Activated CD4-positive, alpha-beta T cell treated with anti-CD3 and anti-CD28 coated beads for 36 hours (primary cell): ENCODE results near the gene PDCD1LG2. TPM values are rescaled to one million over a fixed set of nuclear protein-coding genes. Genes with fewer than 3 reads are reported as not detected.

Experiments
- ATAC-seq: fragments of 200-7000 bp; cut with Tn5 transposase; one replicate; pipeline ENCODE4 v1.10.0; 2021; ENCODE audit warnings: mild to moderate bottlenecking, moderate library complexity
- CTCF ChIA-PET: fragments of 350-600 bp; sonication (Branson Sonifier 250); formaldehyde crosslinking; loops from one replicate; lab custom pipeline; 2021; ENCODE audit warnings: antibody characterized with exemption; lab: Charles Lee
- POLR2A ChIA-PET: fragments of 350-600 bp; sonication (Branson Sonifier 250); formaldehyde crosslinking; loops from one replicate; lab custom pipeline; 2021; ENCODE audit warnings: antibody characterized with exemption, inconsistent platforms; lab: Charles Lee
- DNase-seq: peaks from one replicate; pipeline ENCODE4 v3.0.0-alpha.2; 2020
- H3K27ac Mint-ChIP-seq: one replicate; pipeline ENCODE4 v1.8.0; 2021; ENCODE audit warnings: mixed read lengths
- H3K27me3 Mint-ChIP-seq: one replicate; pipeline ENCODE4 v1.8.0; 2021; ENCODE audit warnings: mixed read lengths
- H3K36me3 Mint-ChIP-seq: one replicate; pipeline ENCODE4 v1.8.0; 2021; ENCODE audit warnings: low read depth, mixed read lengths
- H3K4me1 Mint-ChIP-seq: one replicate; pipeline ENCODE4 v1.8.0; 2021; ENCODE audit warnings: mixed read lengths
- H3K4me3 Mint-ChIP-seq: one replicate; pipeline ENCODE4 v1.8.0; 2021; ENCODE audit warnings: mild to moderate bottlenecking, moderate library complexity, mixed read lengths
- H3K9me3 Mint-ChIP-seq: one replicate; pipeline ENCODE4 v1.8.0; 2021; ENCODE audit warnings: low read depth, mixed read lengths
- intact Hi-C, 2 experiments: fragments of 100-400 bp; cut with DNase I in 1 of 2; cut with micrococcal nuclease in 1 of 2; formaldehyde crosslinking; loops; one replicate each; pipeline versions ENCODE4 v1.14.2 to v1.15.1; 2022 to 2024; cut with DNase I, micrococcal nuclease
- total RNA-seq, 2 experiments: library from RNA; stranded (reverse); gene quantifications; one replicate each; pipeline ENCODE4 v1.2.3, GENCODE V29; 2021

The PDCD1LG2 gene
- total RNA-seq, 2 experiments from 2014 or later: 0.43 to 0.81 TPM

- peak; percentile 52 for ATAC-seq
- intact Hi-C loops: loop anchor here (1.0 to 2.0 kb wide), 5 partner anchors 42 to 136 kb away; partner anchors contain the start of genes PDCD1LG2 (in 2 of the 2), CD274 (in 1 of the 2) and RIC1 (in 1 of the 2)
- ChIA-PET CTCF (interaction anchor here (0.6 to 4.0 kb wide), 12 partner anchors 16 to 157 kb away, joined by 3 to 22 read pairs (median 6); partner anchors contain the start of gene CD274), POLR2A (interaction anchor here (1.6 kb wide), 1 partner anchor 136 kb away, joined by 4 read pairs; the partner anchor contains the start of gene CD274)
- Mint-ChIP-seq H3K4me3 (peak overlapping the region; percentile 10), H3K9me3 (peaks cover 4% of the 10 kb centered on the region), H3K27ac (peak overlapping the region; percentile 92), H3K27me3 (no peaks in the 10 kb centered on the region), H3K36me3 (peaks cover 5% of the 10 kb centered on the region), H3K4me1 (peaks cover 59% of the 10 kb centered on the region)
- DNase-seq: peak; percentile 43
Measured at GRCh38 chr9:5586391-5586802, 76.1 kb downstream of the PDCD1LG2 start.

GRCh38 chr9:5587024-5587423, 76.7 kb downstream of the PDCD1LG2 start:
- POLR2A ChIA-PET: interaction anchor here (0.6 to 1.6 kb wide), 3 partner anchors 94 to 148 kb away, joined by 3 to 7 read pairs (median 4); partner anchors contain the start of gene CD274

GRCh38 chr9:5592231-5592630, 81.9 kb downstream of the PDCD1LG2 start:
- Mint-ChIP-seq H3K4me1 (peaks cover 35% of the 10 kb centered on the region), H3K4me3 (no peak overlapping the region)
- CTCF ChIA-PET: interaction anchor here (1.0 to 1.5 kb wide), 3 partner anchors 8 to 168 kb away, joined by 3 to 6 read pairs (median 4); no protein-coding TSS in a partner anchor

More at GRCh38 chr9:5587024-5587423, 76.7 kb downstream of the PDCD1LG2 start:
- intact Hi-C loops: loop anchor here (1.0 to 2.0 kb wide), 6 partner anchors 42 to 150 kb away; partner anchors contain the start of genes CD274 (in 1 of the 2), PDCD1LG2 (in 1 of the 2), PLGRKT (in 1 of the 2) and RIC1 (in 1 of the 2)
- Mint-ChIP-seq H3K36me3 (peaks cover 5% of the 10 kb centered on the region), H3K4me1 (peaks cover 56% of the 10 kb centered on the region), H3K4me3 (no peak overlapping the region), H3K9me3 (no peaks in the 10 kb centered on the region), H3K27me3 (no peaks in the 10 kb centered on the region), H3K27ac (peak overlapping the region; percentile 92)
- CTCF ChIA-PET: interaction anchor here (0.7 to 4.0 kb wide), 16 partner anchors 13 to 402 kb away, joined by 3 to 51 read pairs (median 6); partner anchors contain the start of genes CD274, INSL6 and PLGRKT
- ATAC-seq (peak; percentile 79), DNase-seq (peak; percentile 80)

GRCh38 chr9:5592904-5593303, 82.6 kb downstream of the PDCD1LG2 start:
- Mint-ChIP-seq H3K27ac (peak overlapping the region; percentile 7), H3K9me3 (no peaks in the 10 kb centered on the region), H3K4me3 (no peak overlapping the region), H3K4me1 (peaks cover 30% of the 10 kb centered on the region), H3K36me3 (no peaks in the 10 kb centered on the region), H3K27me3 (no peaks in the 10 kb centered on the region)
- no peak for ATAC-seq
- ChIA-PET CTCF (interaction anchor here (1.5 kb wide), 1 partner anchor 34 kb away, joined by 4 read pairs; no protein-coding TSS in a partner anchor), POLR2A (no interaction called here)
- DNase-seq: no peak
- intact Hi-C loops: loop anchor here (5.0 to 10.0 kb wide), 2 partner anchors 606 to 608 kb away; partner anchors contain the start of gene JAK2 (in 2 of the 2)

More at GRCh38 chr9:5592231-5592630, 81.9 kb downstream of the PDCD1LG2 start:
- DNase-seq (no peak), ATAC-seq (no peak)
- Mint-ChIP-seq H3K9me3 (no peaks in the 10 kb centered on the region), H3K27ac (no peak overlapping the region), H3K27me3 (no peaks in the 10 kb centered on the region), H3K36me3 (no peaks in the 10 kb centered on the region)
- intact Hi-C loops: loop anchor here (5.0 to 10.0 kb wide), 2 partner anchors 605 to 607 kb away; partner anchors contain the start of gene JAK2 (in 2 of the 2)
- POLR2A ChIA-PET: no interaction called here

- no peaks in the 10 kb centered on the region for H3K27me3 Mint-ChIP-seq
- DNase-seq (no peak), ATAC-seq (no peak)
- no peak overlapping the region for H3K4me3 Mint-ChIP-seq
- CTCF ChIA-PET: no interaction called here
- POLR2A ChIA-PET: no interaction called here
- H3K36me3 Mint-ChIP-seq: no peaks in the 10 kb centered on the region
- intact Hi-C loops: loop anchor here (5.0 to 10.0 kb wide), 2 partner anchors 607 to 609 kb away; partner anchors contain the start of gene JAK2 (in 2 of the 2)
- no peak overlapping the region for H3K27ac Mint-ChIP-seq
- H3K9me3 Mint-ChIP-seq: no peaks in the 10 kb centered on the region
- H3K4me1 Mint-ChIP-seq: peaks cover 30% of the 10 kb centered on the region
Measured at GRCh38 chr9:5593904-5594303, 83.6 kb downstream of the PDCD1LG2 start.

- ATAC-seq (no peak), DNase-seq (no peak)
- Mint-ChIP-seq H3K27ac (no peak overlapping the region), H3K4me3 (no peak overlapping the region), H3K36me3 (no peaks in the 10 kb centered on the region), H3K9me3 (no peaks in the 10 kb centered on the region), H3K4me1 (peaks cover 30% of the 10 kb centered on the region), H3K27me3 (no peaks in the 10 kb centered on the region)
- intact Hi-C loops: loop anchor here in 1 of 2 experiments (10.0 kb wide), 1 partner anchor 611 kb away; the partner anchor contains the start of gene JAK2
- ChIA-PET CTCF (interaction anchor here (1.2 to 1.9 kb wide), 7 partner anchors 13 to 837 kb away, joined by 3 to 5 read pairs (median 4); partner anchors contain the start of genes CD274 and PLGRKT), POLR2A (interaction anchor here (1.2 kb wide), 1 partner anchor 12 kb away, joined by 5 read pairs; no protein-coding TSS in a partner anchor)
Measured at GRCh38 chr9:5596173-5596572, 85.8 kb downstream of the PDCD1LG2 start.

- peaks cover 28% of the 10 kb centered on the region for H3K4me1 Mint-ChIP-seq
- H3K4me3 Mint-ChIP-seq: peak overlapping the region; percentile 42
- POLR2A ChIA-PET: interaction anchor here (0.7 to 1.4 kb wide), 5 partner anchors 13 to 866 kb away, joined by 3 to 9 read pairs (median 5); no protein-coding TSS in a partner anchor
- peak overlapping the region; percentile 55 for H3K27ac Mint-ChIP-seq
- no peaks in the 10 kb centered on the region for H3K36me3 Mint-ChIP-seq
- H3K9me3 Mint-ChIP-seq: no peaks in the 10 kb centered on the region
- H3K27me3 Mint-ChIP-seq: no peaks in the 10 kb centered on the region
- CTCF ChIA-PET: interaction anchor here (0.5 to 2.2 kb wide), 8 partner anchors 8 to 144 kb away, joined by 3 to 10 read pairs (median 4); partner anchors contain the start of gene PDCD1LG2
- peak; percentile 88 for ATAC-seq
- no peak for DNase-seq
- intact Hi-C loops: no loop called here
Measured at GRCh38 chr9:5608298-5609225, 98.2 kb downstream of the PDCD1LG2 start.

GRCh38 chr9:5609226-5609596, 98.9 kb downstream of the PDCD1LG2 start:
- DNase-seq (no peak), ATAC-seq (no peak)
- ChIA-PET POLR2A (interaction anchor here (0.7 to 1.4 kb wide), 3 partner anchors 13 to 867 kb away, joined by 3 to 5 read pairs (median 5); no protein-coding TSS in a partner anchor), CTCF (interaction anchor here (1.2 to 2.2 kb wide), 5 partner anchors 9 to 99 kb away, joined by 4 to 10 read pairs (median 7); partner anchors contain the start of gene PDCD1LG2)
- Mint-ChIP-seq H3K27me3 (no peaks in the 10 kb centered on the region), H3K4me1 (peaks cover 29% of the 10 kb centered on the region), H3K36me3 (no peaks in the 10 kb centered on the region), H3K4me3 (peak overlapping the region; percentile 42), H3K9me3 (no peaks in the 10 kb centered on the region), H3K27ac (peak overlapping the region; percentile 55)
- intact Hi-C loops: no loop called here

GRCh38 chr9:5610491-5610890, 100.2 kb downstream of the PDCD1LG2 start:
- Mint-ChIP-seq H3K4me1 (peaks cover 29% of the 10 kb centered on the region), H3K27ac (no peak overlapping the region), H3K4me3 (no peak overlapping the region), H3K27me3 (no peaks in the 10 kb centered on the region), H3K9me3 (no peaks in the 10 kb centered on the region), H3K36me3 (no peaks in the 10 kb centered on the region)
- no peak for DNase-seq
- ChIA-PET CTCF (interaction anchor here (0.9 to 2.0 kb wide), 2 partner anchors 10 to 15 kb away, joined by 3 to 7 read pairs; no protein-coding TSS in a partner anchor), POLR2A (no interaction called here)
- intact Hi-C loops: no loop called here
- no peak for ATAC-seq

- CTCF ChIA-PET: interaction anchor here (0.9 to 2.0 kb wide), 3 partner anchors 11 to 16 kb away, joined by 3 to 8 read pairs (median 7); no protein-coding TSS in a partner anchor
- intact Hi-C loops: no loop called here
- no peak overlapping the region for H3K27ac Mint-ChIP-seq
- no peaks in the 10 kb centered on the region for H3K9me3 Mint-ChIP-seq
- H3K4me1 Mint-ChIP-seq: peaks cover 31% of the 10 kb centered on the region
- no peaks in the 10 kb centered on the region for H3K27me3 Mint-ChIP-seq
- POLR2A ChIA-PET: no interaction called here
- DNase-seq: no peak
- peaks cover 2% of the 10 kb centered on the region for H3K36me3 Mint-ChIP-seq
- ATAC-seq: no peak
- no peak overlapping the region for H3K4me3 Mint-ChIP-seq
Measured at GRCh38 chr9:5611321-5612184, 101.2 kb downstream of the PDCD1LG2 start.
